Panc1 (cell line): ENCODE data around the gene ENPP6.

Source experiments
- CTCF ChIP-seq: fragments of 450-650 bp; IDR thresholded peaks from 2 replicates; pipeline ENCODE4 v1.5.1; 2017; ENCODE audit warnings: mild to moderate bottlenecking
- POLR2AphosphoS5 ChIP-seq: IDR thresholded peaks from 2 replicates; pipeline ENCODE4 v1.6.1; 2012; ENCODE audit warnings: mild to moderate bottlenecking, low read depth, low read length, moderate library complexity
- REST ChIP-seq, 2 experiments: IDR thresholded peaks; 2 replicates each; pipeline ENCODE4 v1.6.1; 2011 to 2012; ENCODE audit warnings: low read depth in 2 of 2, control low read depth in 1 of 2, low read length in 1 of 2, mild to moderate bottlenecking in 1 of 2, moderate library complexity in 1 of 2; ENCODE audit not compliant: insufficient read depth in 1 of 2
- SIN3A ChIP-seq: IDR thresholded peaks from 2 replicates; pipeline ENCODE4 v1.6.1; 2012; ENCODE audit warnings: low read depth, mild to moderate bottlenecking, low read length, moderate library complexity, borderline replicate concordance; ENCODE audit not compliant: insufficient read depth
- TCF7L2 ChIP-seq: IDR thresholded peaks from 2 replicates; pipeline ENCODE4 v1.6.1; 2011; ENCODE audit warnings: mild to moderate bottlenecking, low read depth, low read length, inconsistent platforms

DNA sequence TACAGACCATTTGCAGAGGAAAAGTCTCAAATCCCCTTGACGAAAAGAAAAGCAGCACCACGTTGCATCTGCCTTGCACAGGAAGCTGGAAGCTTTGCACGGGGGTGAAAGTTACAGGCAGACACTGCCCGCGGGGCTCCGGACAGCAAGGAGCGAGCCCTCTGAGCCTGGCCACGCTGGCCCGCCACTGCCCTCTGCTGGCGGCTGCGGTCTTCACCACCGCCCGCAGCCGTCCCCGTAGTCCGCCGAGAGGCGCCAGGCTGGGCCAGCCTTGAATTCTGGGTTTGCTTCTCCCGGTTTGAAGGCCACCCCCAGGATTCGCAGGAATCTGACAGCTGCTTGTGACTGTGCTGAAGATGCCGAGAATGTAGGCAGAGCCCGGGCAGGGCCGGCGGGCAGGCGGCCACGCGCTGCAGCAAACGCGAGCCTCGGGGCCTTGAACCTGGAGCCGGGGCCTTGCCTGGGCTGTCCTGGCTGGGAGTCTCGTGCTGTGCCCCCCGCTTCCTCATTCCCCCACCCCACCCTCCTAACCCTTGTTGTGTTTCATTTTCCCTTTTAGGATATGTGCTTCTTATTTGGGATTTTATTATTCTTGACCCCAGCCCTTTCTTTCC, 49.2 kb downstream of the ENPP6 start:
- TF ChIP-seq CTCF = peak; percentile 94
- TF ChIP-seq POLR2AphosphoS5 = no peak
- TF ChIP-seq SIN3A = no peak
- TF ChIP-seq REST (IDR thresholded peaks at IDR 0.05; ENCODE audit: insufficient read depth in 1 of 2, low read depth in 2 of 2, low read length in 1 of 2) = no peak
- no peak for TF ChIP-seq TCF7L2
